Measurements from ENCODE around the gene HECTD4. TPM values are rescaled to one million over a fixed set of nuclear protein-coding genes. Genes with fewer than 3 reads are reported as not detected.

Gene HECTD4
- total and polyA plus RNA-seq, 9 of the 15 experiments (the other 6 are each of a cell fraction or from before 2014, with no cell fraction given) = 3.5 to 33.3 (median 13.5) TPM

GRCh38 chr12:112133418-112133817, 248.8 kb downstream of the HECTD4 start:
- WGBS (ENCODE audit: insufficient coverage, low coverage, missing lambda C conversion rate) = 89% methylated on average over 3 of the region's 5 CpGs
- peaks cover 54% of the 10 kb centered on the region for H3K36me3 ChIP-seq (ENCODE audit: control insufficient read depth, insufficient read depth, low read length)
- BruUV-seq (replicated peaks) = no TSS peak
- H3K4me3 ChIP-seq = no peak overlapping the region
- ATAC-seq (no peak), DNase-seq (ENCODE audit: extremely low read depth in 1 of 4, low spot score in 3 of 4) (no peak), FAIRE-seq (no peak)
- H4K20me1 ChIP-seq (replicated peaks; ENCODE audit: control insufficient read depth, insufficient read depth, low read length) = no peaks in the 10 kb centered on the region
- H3K4me2 ChIP-seq (ENCODE audit: insufficient read depth, low read length) = no peak overlapping the region
- ChIA-PET CTCF (ENCODE audit: low intra/inter-chr PET ratio) (no interaction called here), POLR2A (interaction anchor here (1.0 to 2.0 kb wide), 4 partner anchors 9 to 25 kb away, joined by 3 to 9 read pairs (median 4); no protein-coding TSS in a partner anchor)
- TF ChIP-seq ZNF780A (CRISPR knock-in tag; IDR thresholded peaks at IDR 0.05) = no peak
- no peak for TF ChIP-seq RREB1 (CRISPR knock-in tag; IDR thresholded peaks at IDR 0.05)
- no peak for TF ChIP-seq RCOR1 (IDR thresholded peaks at IDR 0.05; ENCODE audit: borderline replicate concordance in 1 of 2, low read depth in 2 of 2, low read length in 2 of 2)
- H3K9me1 ChIP-seq (ENCODE audit: control insufficient read depth, insufficient read depth, low read length) = no peaks in the 10 kb centered on the region
- intact Hi-C loops (cut with micrococcal nuclease) = no loop called here
- no peaks in the 10 kb centered on the region for H3K9me3 ChIP-seq (replicated peaks; ENCODE audit: control insufficient read depth, insufficient read depth, low read depth, low read length)
- peaks cover 48% of the 10 kb centered on the region for H3K79me2 ChIP-seq (ENCODE audit: control insufficient read depth, insufficient read depth, low read length)
- in situ Hi-C loops (cut with MboI) = no loop called here
- H2AFZ ChIP-seq (ENCODE audit: low read depth, low read length) = no peak overlapping the region
- no peaks in the 10 kb centered on the region for H3K27me3 ChIP-seq (ENCODE audit: control insufficient read depth in 2 of 2, insufficient read depth in 2 of 2, low read length in 2 of 2)
- no peak overlapping the region for H3K27ac ChIP-seq (ENCODE audit: extremely low read depth, low read depth, low read length)
- H3K4me1 ChIP-seq (replicated peaks in 1 of 2; ENCODE audit: control insufficient read depth in 2 of 2, insufficient read depth in 2 of 2, low read length in 2 of 2) = peaks cover 5 to 19% of the 10 kb centered on the region in 2 experiments
- H3K9ac ChIP-seq (ENCODE audit: insufficient read depth in 1 of 2, low read depth in 2 of 2, low read length in 2 of 2) = no peak overlapping the region

Measured in K562 (cell line).